22Rv1 (cell line): ENCODE data around the gene TMEM63C.

ENCODE experiments used
- H3K27ac ChIP-seq: fragments of 450-650 bp; 2 replicates; pipeline ENCODE4 v1.5.1; 2017
- ZFX ChIP-seq: fragments of 450-650 bp; IDR thresholded peaks from 2 replicates; pipeline ENCODE4 v1.6.1; 2017; ENCODE audit warnings: antibody characterized with exemption, borderline replicate concordance
- TF ChIP-seq, protein P1 (sequence below): fragments of 450-650 bp; IDR thresholded peaks from 2 replicates; pipeline ENCODE4 v1.5.1; 2017; ENCODE audit warnings: mild to moderate bottlenecking

Gene TMEM63C

DNA sequence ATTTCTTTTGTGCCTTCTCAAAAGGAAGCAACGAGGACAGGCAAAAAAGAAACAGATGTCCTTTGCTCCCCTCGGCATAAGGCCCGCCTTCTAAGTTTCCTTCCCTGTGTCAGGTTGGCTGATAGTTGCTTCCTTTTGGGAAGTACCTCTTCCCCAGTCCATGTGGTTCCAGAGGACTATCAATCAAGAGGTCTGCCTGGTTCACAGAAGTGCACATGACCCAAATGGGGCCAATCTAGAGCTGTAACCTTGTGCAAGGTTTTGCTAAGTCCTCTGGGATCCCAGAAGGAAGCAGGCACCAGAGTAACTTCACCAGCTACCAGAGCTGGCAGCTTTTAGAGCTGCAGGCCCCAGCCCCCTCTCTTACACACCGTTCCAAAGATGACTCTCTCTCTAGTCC, 42.6 kb downstream of the TMEM63C start:
- no peak for TF ChIP-seq ZFX
- TF ChIP-seq, protein P1, sequence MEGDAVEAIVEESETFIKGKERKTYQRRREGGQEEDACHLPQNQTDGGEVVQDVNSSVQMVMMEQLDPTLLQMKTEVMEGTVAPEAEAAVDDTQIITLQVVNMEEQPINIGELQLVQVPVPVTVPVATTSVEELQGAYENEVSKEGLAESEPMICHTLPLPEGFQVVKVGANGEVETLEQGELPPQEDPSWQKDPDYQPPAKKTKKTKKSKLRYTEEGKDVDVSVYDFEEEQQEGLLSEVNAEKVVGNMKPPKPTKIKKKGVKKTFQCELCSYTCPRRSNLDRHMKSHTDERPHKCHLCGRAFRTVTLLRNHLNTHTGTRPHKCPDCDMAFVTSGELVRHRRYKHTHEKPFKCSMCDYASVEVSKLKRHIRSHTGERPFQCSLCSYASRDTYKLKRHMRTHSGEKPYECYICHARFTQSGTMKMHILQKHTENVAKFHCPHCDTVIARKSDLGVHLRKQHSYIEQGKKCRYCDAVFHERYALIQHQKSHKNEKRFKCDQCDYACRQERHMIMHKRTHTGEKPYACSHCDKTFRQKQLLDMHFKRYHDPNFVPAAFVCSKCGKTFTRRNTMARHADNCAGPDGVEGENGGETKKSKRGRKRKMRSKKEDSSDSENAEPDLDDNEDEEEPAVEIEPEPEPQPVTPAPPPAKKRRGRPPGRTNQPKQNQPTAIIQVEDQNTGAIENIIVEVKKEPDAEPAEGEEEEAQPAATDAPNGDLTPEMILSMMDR: no peak
- no peak overlapping the region for H3K27ac ChIP-seq

DNA sequence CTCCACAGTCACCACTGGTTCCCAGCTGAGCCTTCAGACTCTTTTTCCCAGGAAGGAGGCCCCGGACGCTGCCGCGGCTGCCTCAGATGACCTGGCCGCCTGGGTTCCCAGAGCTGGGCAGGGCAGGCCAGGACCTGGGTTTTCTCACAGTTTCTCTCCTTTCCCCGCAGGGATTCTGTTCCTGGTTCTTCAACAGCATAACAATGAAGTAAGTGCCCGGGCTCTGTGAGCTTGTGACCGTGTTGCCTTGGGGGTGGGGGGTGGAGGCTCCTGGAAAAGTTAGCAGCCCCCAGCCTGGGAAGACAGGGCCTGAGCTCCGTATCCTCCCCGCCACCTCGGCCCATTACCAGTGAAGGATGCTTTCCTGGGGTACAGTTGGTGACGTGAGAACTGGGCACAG, 43.7 kb downstream of the TMEM63C start:
- no peak overlapping the region for H3K27ac ChIP-seq
- TF ChIP-seq, protein P1: no peak
- TF ChIP-seq ZFX: no peak

DNA sequence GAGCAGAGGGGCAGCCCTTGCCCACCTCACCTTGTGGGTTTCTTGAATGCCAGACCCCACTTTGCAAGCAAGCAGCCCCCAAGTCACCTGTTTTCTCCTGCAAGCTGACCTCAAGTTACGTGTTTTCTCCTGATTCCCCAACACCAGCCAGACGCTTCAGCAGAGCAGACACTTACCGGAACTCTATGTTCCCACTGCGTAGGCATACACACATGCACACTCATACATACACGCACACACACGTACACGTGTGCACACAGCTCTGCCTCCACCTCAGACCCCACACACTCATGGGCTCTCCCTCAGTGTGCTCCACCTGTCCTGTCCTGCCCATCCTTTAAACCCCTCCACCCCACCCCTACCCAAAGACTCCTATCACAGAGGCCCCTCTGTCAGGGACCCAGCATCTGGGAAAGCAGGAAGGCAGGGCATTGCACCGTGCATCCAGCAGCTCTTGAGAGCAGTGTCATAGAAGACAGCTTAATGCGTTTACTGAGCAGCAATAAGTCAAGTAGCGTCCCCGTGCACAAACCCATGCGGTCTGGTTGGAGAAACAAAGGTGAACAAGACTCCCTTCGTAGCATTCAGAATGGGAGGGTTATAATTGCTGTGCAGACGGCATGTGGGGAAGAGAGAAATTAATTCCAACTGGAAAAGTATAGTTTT, 44.4 kb downstream of the TMEM63C start:
- no peak overlapping the region for H3K27ac ChIP-seq
- TF ChIP-seq ZFX: no peak
- TF ChIP-seq, protein P1: no peak

DNA sequence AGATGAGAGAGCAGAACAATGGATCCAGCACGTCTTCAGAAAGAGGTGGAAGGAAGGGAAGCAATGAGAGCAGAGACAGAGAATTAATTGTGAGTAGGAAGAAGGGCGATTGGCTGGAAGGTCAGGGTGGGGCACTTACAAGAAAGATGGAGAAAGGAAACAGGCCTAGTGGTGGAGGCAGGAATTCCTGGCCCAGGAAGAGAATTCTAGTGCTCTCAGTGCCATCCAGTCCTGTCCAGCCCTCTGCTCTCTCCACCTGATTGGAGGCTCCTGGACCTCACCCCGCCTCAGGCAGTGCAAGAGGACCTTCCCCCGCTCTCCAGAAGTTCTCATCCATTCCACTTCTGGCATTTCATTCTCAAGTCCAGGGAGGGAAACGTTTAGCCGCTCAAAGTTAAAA, 46.5 kb downstream of the TMEM63C start:
- TF ChIP-seq ZFX: no peak
- TF ChIP-seq, protein P1: no peak
- no peak overlapping the region for H3K27ac ChIP-seq

DNA sequence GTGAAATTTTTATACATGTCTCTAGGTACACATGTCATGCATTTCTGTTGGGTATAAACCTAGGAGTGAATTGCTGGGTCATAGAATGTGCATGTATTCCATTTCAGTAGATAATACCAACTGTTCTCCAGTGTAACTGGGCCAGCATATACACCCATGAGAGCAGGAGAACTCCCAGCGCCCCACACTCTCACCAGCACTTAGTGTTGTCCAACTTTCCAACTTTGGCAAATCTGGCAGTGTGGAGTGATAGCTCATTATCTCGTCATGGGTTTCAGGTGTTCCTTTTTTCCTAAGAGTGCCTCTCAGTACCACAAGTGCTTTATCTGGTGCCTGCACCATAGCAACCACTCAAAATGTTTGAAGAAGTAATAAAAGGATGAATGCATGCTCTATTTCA, 49.3 kb downstream of the TMEM63C start:
- TF ChIP-seq ZFX: no peak
- TF ChIP-seq, protein P1: no peak
- H3K27ac ChIP-seq: no peak overlapping the region

DNA sequence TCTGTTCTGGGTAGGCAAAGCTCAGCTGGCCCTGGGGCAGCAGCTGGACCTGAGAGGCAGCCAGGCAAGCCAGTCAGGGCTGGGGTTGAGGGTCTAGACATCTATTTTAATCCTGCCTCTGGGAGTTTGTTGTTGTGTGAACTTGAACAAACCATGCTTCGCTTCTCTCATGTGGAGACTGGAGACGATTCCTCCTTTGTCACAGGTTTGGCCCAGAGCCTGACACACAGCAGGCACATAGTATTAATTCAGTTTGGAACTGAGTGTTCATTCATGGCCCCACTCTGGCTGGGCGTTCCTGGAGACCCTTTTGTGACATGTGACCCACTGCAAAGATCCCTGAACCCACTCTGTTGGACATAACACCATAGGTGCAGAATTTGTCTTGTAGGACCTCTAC, 50.1 kb downstream of the TMEM63C start:
- H3K27ac ChIP-seq: no peak overlapping the region
- TF ChIP-seq, protein P1: no peak

DNA sequence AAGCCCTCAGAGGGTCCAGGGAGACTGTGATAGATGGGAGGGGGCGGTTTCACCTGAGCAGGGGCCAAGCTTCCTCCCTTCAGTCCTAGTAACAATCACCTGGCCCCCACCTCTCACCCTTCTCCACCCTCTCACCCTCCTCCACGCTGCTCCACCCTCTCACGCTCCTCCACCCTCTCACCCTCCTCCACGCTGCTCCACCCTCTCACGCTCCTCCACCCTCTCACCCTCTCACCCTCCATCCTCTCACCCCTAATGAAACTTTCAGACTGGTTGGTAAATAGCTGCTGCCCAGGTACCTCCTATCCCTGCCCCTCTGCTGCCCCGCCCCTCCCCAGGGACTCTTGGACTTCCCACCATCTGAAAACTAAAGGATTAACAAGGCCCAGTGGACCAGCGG, 55.2 kb downstream of the TMEM63C start:
- TF ChIP-seq, protein P1: no peak
- TF ChIP-seq ZFX: no peak
- H3K27ac ChIP-seq: no peak overlapping the region
